ENCODE data around the gene TM7SF3. TPM values are rescaled to one million over a fixed set of nuclear protein-coding genes. Genes with fewer than 3 reads are reported as not detected.

The TM7SF3 gene
- total RNA-seq, 2 experiments from 2014 or later, result 36.7 to 37.6 TPM

DNA sequence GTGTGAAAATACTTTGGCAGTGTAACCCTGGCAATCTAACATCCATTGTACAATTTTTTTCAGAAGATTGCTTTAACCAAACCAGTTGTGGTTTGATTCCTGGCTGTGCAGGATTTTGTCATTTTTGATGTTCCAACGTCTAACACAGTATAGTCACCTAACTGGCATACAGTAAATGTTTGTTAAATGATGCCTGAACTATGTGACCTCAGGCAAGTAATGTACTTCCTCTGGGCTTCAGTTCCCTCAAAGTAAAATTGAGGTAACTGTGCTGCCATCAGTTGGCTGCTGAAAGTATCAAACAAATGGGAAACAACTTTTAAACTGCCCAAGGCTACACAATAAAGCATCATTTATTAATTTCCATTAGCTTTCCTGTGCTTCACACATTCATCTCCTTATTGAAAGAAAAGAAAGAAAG, 4.3 kb downstream of the TM7SF3 start:
- intact Hi-C loops (cut with micrococcal nuclease), result loop anchor here (10.0 kb wide), 2 partner anchors 135 to 235 kb away; partner anchors contain the start of gene STK38L
- Mint-ChIP-seq H3K27me3 (no peaks in the 10 kb centered on the region), H3K4me1 (ENCODE audit: low read depth) (peaks cover 46% of the 10 kb centered on the region), H3K4me3 (no peak overlapping the region), H3K36me3 (ENCODE audit: low read depth) (peaks cover 14% of the 10 kb centered on the region), H3K9me3 (no peaks in the 10 kb centered on the region), H3K27ac (no peak overlapping the region)
- CTCF ChIA-PET, result interaction anchor here (1.0 to 2.4 kb wide), 3 partner anchors 125 to 296 kb away, joined by 5 to 8 read pairs (median 6); no protein-coding TSS in a partner anchor
- POLR2A ChIA-PET, result interaction anchor here (0.6 kb wide), 1 partner anchor 11 kb away, joined by 3 read pairs; no protein-coding TSS in a partner anchor
- ATAC-seq (no peak), DNase-seq (no peak)
- TF ChIP-seq, protein P1, sequence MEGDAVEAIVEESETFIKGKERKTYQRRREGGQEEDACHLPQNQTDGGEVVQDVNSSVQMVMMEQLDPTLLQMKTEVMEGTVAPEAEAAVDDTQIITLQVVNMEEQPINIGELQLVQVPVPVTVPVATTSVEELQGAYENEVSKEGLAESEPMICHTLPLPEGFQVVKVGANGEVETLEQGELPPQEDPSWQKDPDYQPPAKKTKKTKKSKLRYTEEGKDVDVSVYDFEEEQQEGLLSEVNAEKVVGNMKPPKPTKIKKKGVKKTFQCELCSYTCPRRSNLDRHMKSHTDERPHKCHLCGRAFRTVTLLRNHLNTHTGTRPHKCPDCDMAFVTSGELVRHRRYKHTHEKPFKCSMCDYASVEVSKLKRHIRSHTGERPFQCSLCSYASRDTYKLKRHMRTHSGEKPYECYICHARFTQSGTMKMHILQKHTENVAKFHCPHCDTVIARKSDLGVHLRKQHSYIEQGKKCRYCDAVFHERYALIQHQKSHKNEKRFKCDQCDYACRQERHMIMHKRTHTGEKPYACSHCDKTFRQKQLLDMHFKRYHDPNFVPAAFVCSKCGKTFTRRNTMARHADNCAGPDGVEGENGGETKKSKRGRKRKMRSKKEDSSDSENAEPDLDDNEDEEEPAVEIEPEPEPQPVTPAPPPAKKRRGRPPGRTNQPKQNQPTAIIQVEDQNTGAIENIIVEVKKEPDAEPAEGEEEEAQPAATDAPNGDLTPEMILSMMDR (IDR thresholded peaks at IDR 0.05), result no peak

DNA sequence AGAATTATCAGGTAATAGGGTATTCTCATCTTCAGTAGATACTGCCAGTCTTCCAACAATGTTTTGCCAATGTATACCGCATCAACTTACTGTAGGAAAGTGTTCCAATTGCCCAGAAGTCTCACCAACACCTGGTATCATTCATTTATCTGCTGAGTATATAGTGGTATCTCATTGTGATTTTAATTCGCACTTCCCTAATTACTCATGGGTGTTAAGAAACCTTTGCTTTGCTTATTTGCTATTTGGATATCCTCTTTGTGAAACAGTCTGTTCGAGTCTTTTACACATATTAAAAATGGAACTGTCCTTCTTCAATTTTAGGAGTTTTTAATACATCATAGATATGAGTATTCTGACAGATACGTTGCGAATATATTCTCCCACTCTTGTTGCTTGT, 6.1 kb downstream of the TM7SF3 start:
- Mint-ChIP-seq H3K27me3 (no peaks in the 10 kb centered on the region), H3K9me3 (no peaks in the 10 kb centered on the region), H3K4me1 (ENCODE audit: low read depth) (peaks cover 40% of the 10 kb centered on the region), H3K36me3 (ENCODE audit: low read depth) (peaks cover 14% of the 10 kb centered on the region), H3K4me3 (no peak overlapping the region), H3K27ac (no peak overlapping the region)
- ChIA-PET CTCF (no interaction called here), POLR2A (no interaction called here)
- TF ChIP-seq, protein P1 (IDR thresholded peaks at IDR 0.05), result no peak
- DNase-seq (no peak), ATAC-seq (no peak)
- intact Hi-C loops (cut with micrococcal nuclease), result no loop called here

DNA sequence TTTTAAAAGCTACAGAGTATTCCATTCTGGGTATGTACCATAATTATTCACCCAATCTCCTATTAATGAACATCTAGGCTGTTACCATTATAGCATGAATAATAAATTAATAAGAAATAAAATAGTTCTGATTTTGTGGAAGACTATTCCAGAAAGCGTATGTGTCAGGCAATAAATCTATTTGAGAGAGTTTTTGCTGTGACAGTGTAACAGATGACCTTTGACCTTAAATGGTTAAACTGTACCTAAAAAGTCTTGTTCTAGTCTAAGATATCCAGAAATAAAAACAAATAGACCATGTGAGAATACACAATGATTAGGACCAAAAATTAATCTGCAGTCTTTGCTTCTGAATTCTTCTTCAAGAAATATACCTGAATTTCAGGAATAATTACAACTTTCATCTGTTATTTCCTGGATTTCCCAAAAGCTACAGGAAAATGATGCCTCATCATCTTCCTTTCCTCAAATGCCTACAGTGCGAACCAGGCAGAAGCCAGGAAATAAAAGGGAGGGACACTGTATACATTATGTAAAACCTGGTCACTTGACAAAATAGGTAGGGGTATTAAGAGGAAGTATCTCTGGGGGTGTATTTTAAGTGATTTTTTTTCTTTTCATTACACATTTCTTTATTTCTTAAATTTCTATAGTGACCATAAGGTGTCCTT, 7.3 kb downstream of the TM7SF3 start:
- DNase-seq (no peak), ATAC-seq (no peak)
- Mint-ChIP-seq H3K27me3 (no peaks in the 10 kb centered on the region), H3K9me3 (no peaks in the 10 kb centered on the region), H3K27ac (no peak overlapping the region), H3K36me3 (ENCODE audit: low read depth) (peaks cover 10% of the 10 kb centered on the region), H3K4me3 (no peak overlapping the region), H3K4me1 (ENCODE audit: low read depth) (peaks cover 33% of the 10 kb centered on the region)
- CTCF ChIA-PET, result no interaction called here
- intact Hi-C loops (cut with micrococcal nuclease), result no loop called here
- TF ChIP-seq, protein P1 (IDR thresholded peaks at IDR 0.05), result no peak
- POLR2A ChIA-PET, result no interaction called here

DNA sequence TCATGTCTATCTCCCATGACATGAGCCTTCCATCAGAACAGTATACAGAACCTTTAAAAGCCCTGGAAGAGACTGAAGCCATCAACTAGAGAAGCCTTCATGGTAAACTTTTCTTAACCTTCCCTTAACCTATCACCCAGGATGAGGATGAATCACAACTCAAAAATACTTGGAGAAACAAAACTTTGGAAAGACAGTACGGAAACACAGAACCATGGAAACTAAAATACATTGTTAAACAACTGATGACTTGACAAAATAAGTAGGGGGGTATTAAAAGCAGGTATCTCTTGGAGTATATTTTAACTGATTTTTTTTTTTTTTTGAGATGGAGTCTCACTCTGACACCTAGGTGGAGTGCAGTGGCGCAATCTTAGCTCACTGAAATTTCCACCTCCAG, 8.7 kb downstream of the TM7SF3 start:
- Mint-ChIP-seq H3K27me3 (no peaks in the 10 kb centered on the region), H3K27ac (no peak overlapping the region), H3K4me3 (no peak overlapping the region), H3K36me3 (ENCODE audit: low read depth) (peaks cover 12% of the 10 kb centered on the region), H3K9me3 (no peaks in the 10 kb centered on the region), H3K4me1 (ENCODE audit: low read depth) (peaks cover 27% of the 10 kb centered on the region)
- ChIA-PET POLR2A (interaction anchor here (0.7 kb wide), 1 partner anchor 18 kb away, joined by 3 read pairs; no protein-coding TSS in a partner anchor), CTCF (interaction anchor here (1.5 kb wide), 1 partner anchor 120 kb away, joined by 5 read pairs; no protein-coding TSS in a partner anchor)
- DNase-seq (no peak), ATAC-seq (no peak)
- TF ChIP-seq, protein P1 (IDR thresholded peaks at IDR 0.05), result no peak
- intact Hi-C loops (cut with micrococcal nuclease), result no loop called here

All from activated CD8-positive, alpha-beta T cell treated with anti-CD3 and anti-CD28 coated beads for 36 hours (primary cell).